HG02943 (cell line): ENCODE results near the gene PRDM11.
A peak's percentile ranks its signal among the peaks of the same experiment; 100 is the strongest.

Experiments
- ATAC-seq: cut with Tn5 transposase; IDR thresholded peaks from one replicate; pipeline ENCODE4 v1.9.1; 2021; ENCODE audit warnings: mild to moderate bottlenecking, low read depth, moderate library complexity; ENCODE audit not compliant: unreplicated experiment

PRDM11 gene

DNA sequence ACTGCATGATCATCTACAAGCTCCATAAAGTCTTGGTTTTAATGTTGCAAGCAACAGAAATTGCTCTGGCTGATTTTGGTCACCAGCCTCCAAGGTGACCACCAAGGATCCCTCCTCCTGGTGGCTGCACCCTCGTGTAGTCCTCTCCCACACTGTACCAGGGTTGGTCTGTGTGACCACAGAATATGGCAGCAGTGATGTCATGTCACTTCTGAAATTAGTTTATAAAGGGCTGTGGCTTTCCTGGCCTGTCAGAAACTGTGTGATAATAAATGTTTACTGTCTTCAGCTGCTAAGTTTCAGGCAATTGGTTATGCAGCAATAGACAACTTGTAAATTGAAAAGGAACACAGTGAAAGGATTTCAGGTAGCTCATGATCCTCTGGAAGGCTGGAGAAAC lies 5.3 kb upstream of the PRDM11 start:
- ATAC-seq: no peak

DNA sequence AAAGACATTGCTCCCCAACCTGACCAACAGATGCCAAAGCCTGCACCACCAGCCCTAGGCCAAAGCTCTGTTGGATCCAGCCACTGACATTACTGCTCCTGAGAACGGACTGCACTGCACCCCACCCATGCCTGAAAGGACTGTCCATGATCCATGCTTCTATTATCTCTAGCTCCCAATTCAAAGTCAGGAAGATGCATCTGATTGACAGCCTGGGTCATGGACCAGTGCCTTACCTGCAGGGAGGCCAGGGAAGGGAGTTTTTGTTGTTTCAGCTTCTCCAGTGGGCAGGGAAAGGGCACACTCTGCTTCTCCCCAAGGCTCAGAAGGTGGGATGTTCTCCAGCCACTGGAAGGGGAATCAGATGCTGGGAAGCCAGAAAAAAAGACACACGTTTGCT lies 4.8 kb upstream of the PRDM11 start:
- no peak for ATAC-seq

DNA sequence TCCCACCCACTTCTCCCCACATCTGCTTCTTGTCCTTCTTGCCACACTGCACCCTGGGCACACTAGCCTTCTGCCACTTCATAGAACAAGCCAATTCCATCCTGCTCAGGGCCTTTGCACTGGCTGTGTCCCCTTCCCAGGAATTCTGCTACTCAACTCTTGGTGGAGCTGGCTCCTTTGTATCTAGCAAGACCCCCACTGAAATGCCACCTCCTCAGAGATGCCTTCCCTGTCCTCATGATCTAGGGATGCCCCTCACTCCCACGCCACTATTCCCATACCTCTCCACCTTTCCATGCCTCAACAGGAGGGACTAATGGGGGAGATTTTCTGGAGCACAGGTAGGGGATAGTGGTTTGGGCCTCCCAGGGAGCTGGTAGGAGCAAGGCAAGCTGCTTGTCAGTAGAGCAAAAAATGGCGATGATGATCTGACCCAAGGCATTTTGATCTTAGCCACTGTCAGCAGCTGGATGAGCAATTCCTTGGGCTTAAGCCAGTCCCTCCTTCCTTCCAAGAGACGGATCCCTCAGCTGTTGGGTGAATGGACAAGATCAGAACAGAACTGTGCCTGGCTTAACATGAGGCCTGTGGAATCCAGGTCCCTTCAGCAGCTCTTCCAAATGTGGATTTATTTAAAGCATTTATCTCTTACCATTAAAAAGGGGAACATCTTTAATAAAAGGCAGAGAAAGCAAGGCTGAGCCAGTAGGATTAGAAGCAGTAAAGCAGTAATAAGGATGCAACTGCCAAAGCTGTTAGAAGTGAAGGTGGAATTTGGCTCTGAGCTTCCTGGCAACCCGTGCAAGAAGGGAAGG lies 4.0 kb upstream of the PRDM11 start:
- ATAC-seq: no peak

DNA sequence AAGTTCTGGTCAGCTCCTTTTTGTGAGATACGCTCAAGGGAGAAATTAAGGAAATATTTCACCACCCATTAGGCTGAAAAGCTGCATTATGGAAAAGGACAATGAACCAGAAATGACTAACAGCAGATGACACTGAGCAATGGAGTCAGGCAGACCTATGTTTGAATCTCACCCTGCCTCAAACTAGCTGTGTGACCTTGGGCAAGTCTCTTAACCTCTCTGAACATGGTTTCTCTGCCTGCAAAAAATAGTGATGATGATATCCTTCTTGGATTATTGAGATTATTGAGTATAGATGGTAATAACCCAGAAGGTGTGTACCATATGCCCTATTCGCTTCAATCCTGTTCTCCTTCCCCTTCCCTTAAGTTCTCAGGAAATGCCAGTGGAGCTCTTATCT lies 2.9 kb upstream of the PRDM11 start:
- no peak for ATAC-seq

DNA sequence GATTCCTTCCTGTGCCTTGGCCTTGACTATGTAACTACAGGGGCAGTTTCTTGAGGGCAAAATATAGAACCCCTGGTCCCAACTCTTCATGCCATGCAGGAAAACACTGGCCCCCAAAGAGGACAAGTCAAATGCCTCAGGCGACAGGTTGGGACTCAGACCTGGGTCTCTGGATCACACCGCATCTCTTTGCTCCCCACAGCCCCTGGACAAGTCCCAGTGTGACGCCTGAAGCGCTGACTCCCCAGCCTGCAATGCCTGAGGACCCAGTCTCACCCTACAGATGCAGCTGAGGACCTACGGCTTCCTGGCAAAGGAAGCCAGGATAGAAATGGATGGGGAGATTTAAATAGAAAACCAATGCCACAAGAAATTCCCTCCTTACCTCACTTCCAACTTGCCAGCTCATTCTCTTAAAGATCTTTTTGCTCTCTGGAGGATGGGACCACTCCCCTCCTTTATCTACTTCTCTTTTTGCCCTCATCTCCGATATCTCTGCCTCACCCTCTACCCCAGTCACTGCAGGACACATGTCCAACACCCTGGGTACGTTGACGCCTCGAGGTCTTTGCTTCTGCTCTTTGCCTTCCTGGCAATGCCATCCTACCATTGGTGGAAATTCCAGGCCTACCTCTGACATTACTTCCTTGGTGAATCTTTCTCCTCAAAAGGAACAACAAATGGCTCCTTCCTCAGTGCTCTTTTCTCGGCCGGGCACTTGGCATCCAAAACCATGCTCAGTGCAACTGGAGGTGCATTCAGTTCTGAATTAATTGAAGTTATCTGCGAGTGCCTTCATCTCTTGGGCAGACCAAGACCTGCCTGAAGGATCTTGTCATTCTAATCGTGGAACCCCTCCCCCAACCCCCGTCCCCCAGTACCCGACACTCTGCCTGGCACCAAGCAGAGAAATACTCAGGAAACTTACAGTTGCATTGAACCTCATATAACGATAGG lies 2.0 kb upstream of the PRDM11 start:
- no peak for ATAC-seq

DNA sequence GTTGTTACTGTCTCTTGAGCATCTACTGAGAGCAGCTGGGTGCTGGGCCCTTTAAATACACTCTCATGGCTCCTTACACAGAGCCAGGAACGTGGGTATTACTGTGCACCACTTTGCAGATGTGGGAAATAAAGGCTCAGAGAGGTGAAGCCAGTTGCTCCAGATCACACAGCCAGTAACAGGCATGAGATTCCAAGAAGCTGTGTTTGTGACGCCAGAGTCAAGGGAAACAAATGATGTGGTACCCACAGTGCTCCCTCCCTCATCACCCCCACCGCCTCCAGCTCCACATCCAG lies 1.4 kb upstream of the PRDM11 start:
- no peak for ATAC-seq

DNA sequence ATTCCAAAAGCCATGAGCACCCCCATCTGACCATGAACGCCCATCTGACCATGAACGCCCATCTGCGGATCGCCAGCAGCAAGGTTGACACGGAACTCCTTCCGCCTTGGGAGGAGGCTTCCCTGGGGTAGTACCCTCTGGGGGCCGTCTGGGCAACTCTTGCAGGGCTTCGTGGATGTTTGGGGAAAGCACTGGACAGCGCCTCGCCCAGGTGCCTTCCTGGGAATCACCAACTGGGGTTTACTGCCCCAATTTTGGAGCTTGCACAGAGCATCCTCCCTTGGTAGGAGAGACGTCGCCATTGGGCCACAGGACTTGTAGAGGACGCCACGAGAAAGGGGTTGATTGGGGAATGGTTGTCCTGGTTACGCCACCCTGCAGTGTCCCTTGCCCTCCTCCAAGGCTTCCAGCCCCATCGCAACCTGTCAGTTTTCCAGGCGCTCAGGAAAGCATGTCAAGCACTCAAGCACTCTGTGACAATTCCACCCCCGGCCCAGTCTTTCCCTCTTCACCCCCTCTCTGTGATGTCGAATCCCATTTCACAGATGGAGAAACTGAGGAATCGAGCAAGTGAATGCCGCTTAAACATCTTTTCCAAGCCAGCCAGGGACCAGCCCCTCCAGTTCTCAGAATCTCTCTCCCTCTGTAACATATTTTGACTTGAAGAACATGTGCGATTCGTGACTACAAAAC lies 914 bp upstream of the PRDM11 start:
- ATAC-seq: no peak

DNA sequence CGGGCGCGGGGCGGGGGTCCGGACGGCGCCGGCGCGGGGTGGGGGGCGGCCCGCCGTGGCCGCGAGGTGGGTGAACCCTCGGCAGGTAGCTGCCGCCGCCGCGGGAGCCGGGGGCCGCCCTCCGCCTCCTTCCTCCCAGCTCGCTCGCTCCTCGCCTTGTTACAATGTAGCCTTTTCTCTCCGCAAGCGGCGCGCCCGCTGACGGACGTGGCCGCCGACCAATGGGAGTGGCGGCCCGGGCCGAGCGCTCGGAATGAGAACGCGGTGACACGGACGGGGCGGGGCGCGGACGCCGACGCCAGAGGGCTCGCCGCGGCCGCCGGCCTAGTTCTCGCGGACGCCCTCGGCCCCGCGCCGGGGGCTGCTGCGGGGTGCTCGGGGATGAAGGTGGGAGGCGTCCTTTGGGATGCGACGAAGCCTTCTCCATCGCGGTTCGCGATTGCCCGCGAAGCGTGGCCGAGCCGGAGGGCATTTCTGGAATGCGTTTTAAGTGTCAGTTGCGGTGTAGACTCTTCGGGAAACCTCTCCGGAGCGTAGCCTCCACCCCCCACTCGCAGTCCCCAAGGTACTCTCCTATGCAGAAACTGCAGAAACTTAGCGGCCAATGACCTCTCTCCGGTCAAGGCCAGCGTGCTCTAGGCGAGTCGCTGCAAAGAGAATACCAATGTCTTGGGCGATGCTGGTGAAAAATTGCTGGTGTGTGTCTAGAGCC lies 734 bp downstream of the PRDM11 start:
- peak; percentile 99 for ATAC-seq

DNA sequence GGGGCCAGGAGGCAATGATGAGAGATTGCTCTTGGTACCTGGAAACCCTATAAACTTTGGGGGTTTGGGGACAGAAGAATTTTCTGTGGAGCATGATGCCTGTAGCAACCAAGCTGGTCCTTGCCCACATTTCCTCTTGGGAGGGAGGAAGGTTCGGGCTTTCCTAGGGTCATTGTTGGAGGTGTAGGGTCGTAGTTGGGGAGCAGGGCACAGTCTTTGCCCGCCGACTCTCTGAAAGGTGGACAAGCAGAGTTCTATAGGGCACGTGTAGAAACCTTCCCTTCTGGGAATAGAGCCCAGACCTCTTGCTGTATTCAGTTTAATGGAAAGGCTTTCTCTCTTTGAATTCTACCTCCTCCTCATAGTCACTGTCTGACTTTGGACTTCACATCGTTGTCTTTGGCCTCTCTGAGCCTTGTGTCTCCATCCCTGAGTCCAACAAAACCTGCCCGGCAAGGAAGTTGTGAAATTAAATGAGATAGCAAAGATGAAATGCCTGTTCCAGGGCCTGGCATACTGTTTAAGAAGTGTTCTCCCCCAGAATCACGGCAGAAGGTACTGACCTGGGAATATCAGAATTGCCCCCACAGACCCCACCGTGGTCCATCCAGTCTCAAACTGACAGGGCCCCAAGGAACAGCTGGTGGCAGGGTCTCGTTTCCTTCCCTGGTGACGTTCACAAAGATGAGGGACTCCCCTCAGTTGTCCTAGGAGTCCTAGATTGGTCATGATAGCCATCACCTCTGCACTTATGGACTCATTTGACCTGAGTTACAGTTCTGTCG lies 1.6 kb downstream of the PRDM11 start:
- ATAC-seq: no peak

DNA sequence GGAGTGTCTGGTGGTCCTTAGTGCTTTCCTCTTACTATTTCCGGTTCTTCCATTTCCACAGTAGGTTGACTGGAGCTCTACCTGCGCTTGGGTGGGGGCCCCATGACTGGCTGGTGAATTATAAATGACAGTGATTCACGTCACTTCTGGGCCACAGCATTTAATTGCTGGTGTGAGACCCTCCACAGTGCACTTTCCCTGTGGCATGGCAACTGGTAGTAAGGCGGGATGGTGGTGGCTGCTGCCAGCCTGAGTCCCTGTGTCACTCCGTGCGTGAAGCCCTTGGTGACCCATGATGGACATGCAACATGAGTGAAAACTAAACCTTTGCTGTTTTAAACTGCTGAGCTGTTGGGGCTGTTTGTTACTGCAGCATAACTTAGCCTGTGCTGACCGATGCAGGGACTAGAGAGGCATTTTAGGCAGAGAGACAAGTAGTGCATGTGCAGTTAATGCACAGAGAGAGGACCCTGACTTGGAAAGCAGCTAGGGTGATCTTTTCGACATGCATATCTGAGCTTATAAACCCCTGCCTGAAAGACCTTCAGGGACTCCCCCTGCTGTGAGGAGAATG lies 3.1 kb downstream of the PRDM11 start:
- no peak for ATAC-seq

DNA sequence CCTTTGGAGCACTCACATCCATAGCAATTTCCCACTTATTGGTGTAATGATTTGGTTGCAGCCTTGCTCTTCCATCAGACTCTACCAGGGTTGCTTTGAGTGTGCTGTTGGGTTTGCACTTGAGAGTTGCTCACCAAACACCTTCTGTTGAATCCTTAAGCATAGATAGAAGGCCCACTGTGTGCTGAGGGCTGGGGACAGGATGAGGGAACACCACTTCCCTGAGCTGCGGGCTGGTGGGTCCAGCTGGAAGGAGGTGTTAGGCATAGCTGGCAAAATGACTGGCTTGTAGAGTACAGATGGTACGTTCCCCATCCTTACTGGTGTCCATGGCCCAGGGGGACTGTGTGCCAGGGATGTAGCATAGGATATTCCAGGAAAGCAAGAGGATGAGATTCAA lies 3.9 kb downstream of the PRDM11 start:
- ATAC-seq: no peak

DNA sequence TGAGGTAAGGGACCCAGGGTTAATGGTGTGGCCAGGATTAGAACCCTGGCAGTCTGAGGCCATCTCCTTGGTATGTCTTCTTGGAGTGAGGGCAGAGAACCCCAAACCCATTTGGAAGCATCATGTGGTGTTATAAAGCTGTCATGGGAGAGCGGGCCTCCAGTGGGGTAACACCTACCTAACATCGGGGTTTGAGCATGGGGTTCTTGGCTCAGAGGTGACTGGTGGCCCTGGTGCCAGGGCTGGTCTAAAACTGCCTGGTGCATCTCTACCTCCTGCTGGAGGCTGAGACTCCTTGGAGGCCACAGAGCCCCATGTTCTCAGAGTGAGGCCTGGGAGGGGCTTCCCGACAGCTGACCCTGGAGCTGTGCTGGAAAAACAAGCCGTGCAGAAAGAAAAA lies 4.5 kb downstream of the PRDM11 start:
- ATAC-seq: no peak

DNA sequence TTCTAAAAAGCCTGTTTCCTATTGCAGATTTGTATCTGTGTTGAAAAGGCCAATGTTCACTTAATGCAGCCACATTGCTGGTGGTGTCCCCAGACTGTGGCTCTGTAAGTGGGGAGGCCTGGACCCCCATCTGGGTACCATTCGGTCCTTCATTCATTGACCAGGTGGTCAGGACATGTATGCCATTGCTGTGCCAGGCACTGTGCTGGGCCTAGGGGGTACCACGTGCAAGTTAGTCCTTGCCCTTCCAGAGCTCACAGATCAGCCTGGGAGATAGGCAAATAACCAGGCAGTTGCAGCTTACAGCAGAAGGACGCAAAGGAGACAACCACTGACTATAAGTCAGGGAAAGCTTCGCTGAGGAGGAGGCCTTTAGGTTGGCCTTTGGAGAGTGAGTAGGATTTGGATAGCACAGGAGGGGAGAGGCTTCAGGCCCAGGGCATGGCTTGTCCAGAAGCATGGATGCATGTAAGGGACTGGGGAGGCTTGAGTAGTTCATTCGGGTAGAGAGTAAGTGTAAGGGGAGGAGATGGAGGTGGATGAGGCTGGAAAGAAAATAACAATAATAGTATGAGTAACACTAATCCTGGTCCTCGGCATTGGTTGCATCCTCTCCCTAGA lies 5.0 kb downstream of the PRDM11 start:
- ATAC-seq: no peak

DNA sequence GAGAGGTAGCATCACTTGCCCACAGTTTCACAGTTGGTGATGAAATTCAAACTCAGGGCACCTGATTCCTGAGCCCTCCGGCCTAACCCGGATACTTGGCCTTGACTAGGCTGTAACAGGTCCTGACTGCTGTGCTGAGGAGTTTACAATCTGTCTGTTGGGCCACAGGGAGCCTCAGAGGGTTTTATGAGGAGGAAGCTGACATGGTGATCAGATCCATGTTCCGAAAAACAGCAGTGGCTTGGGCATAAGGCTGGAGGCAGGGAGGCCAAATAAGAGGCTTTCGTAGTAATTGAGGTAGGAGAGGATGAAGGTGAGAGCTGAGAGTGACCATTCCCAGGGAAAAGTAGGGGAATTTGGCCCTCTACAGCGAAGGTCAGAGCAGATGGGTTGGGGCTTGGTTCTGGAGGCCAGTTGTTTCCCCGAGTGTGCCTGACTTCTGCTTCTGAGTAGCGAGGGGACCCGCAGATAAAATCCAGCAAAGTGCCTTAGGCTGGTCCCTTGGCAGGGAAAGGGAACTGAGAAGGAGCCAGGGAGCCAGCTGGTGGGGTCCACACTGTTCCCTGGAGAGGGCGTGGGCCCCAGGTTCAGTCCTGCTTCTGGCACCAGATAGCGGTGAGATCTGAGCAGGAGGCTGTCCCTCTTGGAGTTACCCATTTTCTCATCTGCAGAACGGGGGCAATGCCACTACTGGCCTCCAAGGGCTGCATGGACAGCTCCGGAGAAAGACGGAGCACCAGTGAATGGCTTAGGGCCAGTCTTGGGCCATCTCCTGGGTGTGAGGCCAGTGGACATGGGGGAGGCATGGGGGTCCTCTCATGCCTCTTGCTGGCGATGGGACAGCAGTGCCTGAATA lies 6.5 kb downstream of the PRDM11 start:
- ATAC-seq: no peak

DNA sequence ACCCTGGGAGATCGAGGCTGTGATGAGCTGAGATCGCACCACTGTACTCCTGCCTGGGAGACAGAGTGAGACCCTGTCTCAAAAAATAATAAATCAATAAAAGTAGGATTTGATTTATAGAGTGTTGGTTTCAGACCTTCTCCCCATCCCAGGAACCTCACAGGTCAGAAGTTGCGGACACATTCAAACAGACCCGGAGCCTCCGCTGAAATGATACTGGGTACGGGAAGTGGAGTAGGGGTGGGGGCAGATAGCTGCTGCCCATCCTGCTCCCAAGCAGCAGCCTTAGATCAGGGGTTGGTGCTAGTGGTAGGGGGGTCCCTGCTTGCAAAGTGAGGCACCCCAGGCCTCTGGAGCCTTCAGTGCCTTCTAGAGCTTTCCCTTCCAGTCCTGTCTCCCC lies 7.8 kb downstream of the PRDM11 start:
- no peak for ATAC-seq

DNA sequence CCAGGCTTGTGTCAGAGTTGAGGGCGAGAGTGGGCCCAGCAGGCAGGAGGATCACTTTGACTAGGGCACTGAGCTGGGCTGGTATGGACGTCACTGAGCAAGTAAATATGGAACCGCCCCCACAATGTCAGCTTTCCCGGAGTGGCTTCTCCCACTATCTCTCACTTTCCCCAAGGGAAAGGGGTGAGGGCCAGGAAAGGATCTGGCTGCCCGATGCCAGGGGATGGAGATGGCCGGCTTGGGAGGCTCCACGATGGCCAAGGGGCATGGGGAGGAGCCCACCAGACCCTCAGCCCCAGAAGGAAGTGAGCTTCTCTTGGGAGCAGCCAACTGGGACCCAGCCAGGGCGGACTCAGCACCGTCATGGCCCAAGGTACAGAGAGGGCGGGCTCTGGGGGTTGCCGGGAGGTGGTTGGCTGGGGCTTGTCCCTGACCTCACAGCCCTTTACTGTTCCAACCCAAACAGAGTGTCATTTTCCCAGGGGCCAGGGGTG lies 8.7 kb downstream of the PRDM11 start:
- ATAC-seq: no peak

DNA sequence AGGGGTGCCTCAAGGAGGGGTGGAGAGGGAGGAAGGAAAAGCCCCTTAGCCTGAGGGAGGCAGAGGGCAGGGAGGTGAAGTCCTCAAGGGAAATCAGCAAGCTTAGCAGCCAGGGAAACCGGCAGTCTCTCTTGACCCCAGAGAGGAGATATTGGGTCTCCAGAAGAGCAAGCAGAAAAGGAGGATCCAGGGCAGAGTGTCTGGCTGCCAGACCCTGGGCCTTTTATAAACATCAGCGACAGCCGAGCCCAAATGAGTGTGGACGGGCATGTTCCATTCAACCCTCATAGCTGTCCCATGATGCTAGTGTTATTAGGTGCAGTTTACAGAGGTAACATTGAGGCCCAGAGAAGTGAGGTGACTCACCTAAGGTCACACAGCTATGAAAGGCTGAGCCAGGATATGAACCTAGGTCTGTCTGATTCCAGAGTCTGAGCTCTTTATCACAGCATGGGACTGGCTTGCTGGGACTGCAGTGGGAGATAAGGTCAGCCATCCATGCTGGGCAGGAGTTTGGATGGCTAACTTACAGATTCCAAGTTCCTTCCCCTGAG lies 9.3 kb downstream of the PRDM11 start:
- ATAC-seq: no peak

DNA sequence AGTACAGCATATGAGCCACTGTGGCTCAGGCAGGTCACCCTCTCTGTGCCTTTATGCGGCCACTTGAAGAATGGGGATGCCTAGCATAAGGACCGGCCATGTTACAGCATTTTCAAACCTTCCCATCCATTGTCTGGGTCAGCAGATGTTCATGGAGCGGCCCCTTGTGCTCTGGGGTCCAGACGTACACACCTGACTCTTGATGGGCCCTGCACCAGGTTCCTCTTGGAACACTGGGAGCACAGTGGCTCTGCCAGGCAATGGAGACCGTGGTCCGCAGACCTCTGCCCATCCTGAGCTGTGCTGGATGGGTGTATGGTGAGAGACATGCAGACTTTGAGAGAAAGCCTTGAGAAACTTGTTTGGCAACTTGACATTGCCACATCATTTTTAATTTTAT lies 9.8 kb downstream of the PRDM11 start:
- ATAC-seq: no peak
